GM21717 (cell line): Measurements from ENCODE around the gene PLPP4.

Experiments used
- ATAC-seq: cut with Tn5 transposase; IDR thresholded peaks from one replicate; pipeline ENCODE4 v1.9.1; 2021; ENCODE audit warnings: mild to moderate bottlenecking, moderate library complexity; ENCODE audit not compliant: unreplicated experiment

Gene PLPP4

GRCh38 chr10:120515741-120516140 lies 58.7 kb downstream of the PLPP4 start:
- ATAC-seq: no peak

GRCh38 chr10:120516426-120516825 lies 59.4 kb downstream of the PLPP4 start:
- no peak for ATAC-seq

GRCh38 chr10:120517196-120517595 lies 60.2 kb downstream of the PLPP4 start:
- no peak for ATAC-seq

GRCh38 chr10:120517881-120518484 lies 61.0 kb downstream of the PLPP4 start:
- ATAC-seq: no peak

GRCh38 chr10:120521880-120522279 lies 64.9 kb downstream of the PLPP4 start:
- ATAC-seq: no peak

GRCh38 chr10:120527691-120528090 lies 70.7 kb downstream of the PLPP4 start:
- ATAC-seq: no peak

GRCh38 chr10:120530699-120531098 lies 73.7 kb downstream of the PLPP4 start:
- no peak for ATAC-seq

GRCh38 chr10:120538091-120538490 lies 81.1 kb downstream of the PLPP4 start:
- no peak for ATAC-seq

- ATAC-seq: no peak
Observed at GRCh38 chr10:120539076-120539475, 82.0 kb downstream of the PLPP4 start.

- ATAC-seq: no peak
Observed at GRCh38 chr10:120540486-120540885, 83.5 kb downstream of the PLPP4 start.

- ATAC-seq: no peak
Observed at GRCh38 chr10:120541984-120542383, 85.0 kb downstream of the PLPP4 start.

- no peak for ATAC-seq
Observed at GRCh38 chr10:120542591-120542990, 85.6 kb downstream of the PLPP4 start.

- ATAC-seq: no peak
Observed at GRCh38 chr10:120543291-120543690, 86.3 kb downstream of the PLPP4 start.

GRCh38 chr10:120548210-120548609 lies 91.2 kb downstream of the PLPP4 start:
- ATAC-seq: no peak

- no peak for ATAC-seq
Observed at GRCh38 chr10:120552262-120552661, 95.2 kb downstream of the PLPP4 start.

- ATAC-seq: no peak
Observed at GRCh38 chr10:120553911-120554310, 96.9 kb downstream of the PLPP4 start.

- no peak for ATAC-seq
Observed at GRCh38 chr10:120555436-120555835, 98.4 kb downstream of the PLPP4 start.

- no peak for ATAC-seq
Observed at GRCh38 chr10:120555842-120556532, 99.0 kb downstream of the PLPP4 start.

GRCh38 chr10:120557311-120557710 lies 100.3 kb downstream of the PLPP4 start:
- no peak for ATAC-seq

- no peak for ATAC-seq
Observed at GRCh38 chr10:120559800-120560199, 102.8 kb downstream of the PLPP4 start.

- no peak for ATAC-seq
Observed at GRCh38 chr10:120562956-120563355, 105.9 kb downstream of the PLPP4 start.

- no peak for ATAC-seq
Observed at GRCh38 chr10:120570418-120570817, 113.4 kb downstream of the PLPP4 start.

- no peak for ATAC-seq
Observed at GRCh38 chr10:120571266-120571665, 114.2 kb downstream of the PLPP4 start.
